Right ventricle myocardium superior (tissue), 1 donor: ENCODE data around the gene TP53I13. TPM values are rescaled to one million over a fixed set of nuclear protein-coding genes. Genes with fewer than 3 reads are reported as not detected.

Experiments used
- ATAC-seq: fragments of 200-7000 bp; cut with Tn5 transposase; one replicate; pipeline ENCODE4 v1.9.1; 2020; ENCODE audit warnings: mild to moderate bottlenecking; ENCODE audit not compliant: poor library complexity
- DNase-seq: peaks from one replicate; pipeline ENCODE4 v3.0.0-alpha.2; 2020
- intact Hi-C: fragments of 100-400 bp; cut with DNase I; formaldehyde crosslinking; loops from one replicate; pipeline ENCODE4 v1.11.2; 2022
- total RNA-seq: library from RNA; stranded (reverse); fragmentation: NEBNext Ultra II Directional; extraction: Animal tissue kit (Norgen Biotek cat#: 25700); gene quantifications from one replicate; pipeline ENCODE4 v1.2.1, GENCODE V29; 2021
- donor health status: DM: no; HTN: yes; CAD: no; lungs with severe emphysema.

The TP53I13 gene
- total RNA-seq, 1 donor from 2014 or later = 39.2 TPM

- ATAC-seq = no peak
- intact Hi-C loops = no loop called here
- DNase-seq = no peak
These were observed 52.4 kb downstream of the TP53I13 start for GRCh38 chr17:29620779-29621500.

GRCh38 chr17:29621751-29622194 is 53.3 kb downstream of the TP53I13 start:
- intact Hi-C loops = no loop called here
- ATAC-seq = no peak
- DNase-seq = no peak

Other genes with a start within 250 kb of the TP53I13 start
- 48.6 TPM for gene TAOK1, start 178.3 kb upstream of the TP53I13 start, total RNA-seq
- gene ABHD15, start 1.7 kb upstream of the TP53I13 start, total RNA-seq = 7.0 TPM
- 28.5 TPM for gene GIT1, start 20.9 kb downstream of the TP53I13 start, total RNA-seq
- gene ANKRD13B, start 24.4 kb downstream of the TP53I13 start, total RNA-seq = 9.3 TPM
- 83.6 TPM for gene CORO6, start 54.2 kb downstream of the TP53I13 start, total RNA-seq